ENCODE data around the gene APOLD1.
"Not testable (repeated sequence)": the region's sequence is repeated elsewhere in the genome, so short reads cannot be mapped to it uniquely, and the experiment has no call there.

The APOLD1 gene
- long read RNA-seq, full-length matches to known transcripts: 13 of 46 reads
- long read RNA-seq, partial matches to known transcripts: 6 of 46 reads
- long read RNA-seq, other reads (novel, unspliced or antisense): 27 of 46 reads

DNA sequence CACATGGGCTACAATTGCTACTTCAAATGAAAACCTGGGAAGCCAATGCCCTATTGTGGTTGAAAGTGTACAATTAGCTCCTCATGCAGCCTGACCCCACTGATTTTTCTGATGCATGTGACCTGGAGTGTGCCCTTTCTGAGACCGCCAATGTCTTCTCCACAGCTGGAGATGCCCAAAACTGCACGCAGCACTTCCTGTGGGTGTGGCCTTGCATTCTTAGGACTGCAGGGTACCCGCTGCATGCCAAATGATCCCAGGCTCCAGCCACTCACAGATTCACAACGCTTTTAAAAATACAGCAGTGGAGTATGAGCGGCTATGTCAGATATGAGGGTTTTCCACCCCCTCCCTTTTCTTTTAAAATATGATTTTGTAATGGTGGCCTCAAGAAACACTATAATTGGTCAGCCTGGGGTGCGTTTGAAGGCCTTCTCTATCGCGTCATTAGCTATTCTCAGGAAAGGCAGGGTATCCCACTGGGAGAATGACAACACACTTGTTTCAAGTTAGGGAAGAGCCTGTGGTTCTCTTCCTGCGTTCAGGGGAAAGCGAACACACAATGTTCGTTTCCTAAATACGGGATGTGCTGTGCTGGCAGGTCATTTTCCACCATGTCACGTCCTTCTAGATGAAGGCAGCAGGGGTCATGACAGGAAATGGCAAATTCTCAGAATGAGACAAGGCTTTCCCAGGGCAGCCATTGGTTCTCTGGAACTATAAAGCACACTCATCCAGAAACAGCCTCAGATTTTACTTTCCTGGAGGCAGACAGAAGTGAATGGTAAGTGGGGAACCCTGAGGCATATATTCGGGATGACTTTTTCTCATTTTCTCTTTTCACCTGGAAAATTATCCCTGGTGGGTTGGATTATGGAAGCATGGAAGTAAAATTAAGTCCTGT lies at the start of gene APOLD1:
TSS of gene APOLD1 (plus strand) at position 749 of the 904 bp plus-strand sequence. CDS start at position 782, 33 bp downstream.
- TF ChIP-seq GABPA (IDR thresholded peaks at IDR 0.05; ENCODE audit: low read depth): no peak
- no peak for TF ChIP-seq SPI1 (IDR thresholded peaks at IDR 0.05; ENCODE audit: borderline replicate concordance, low read depth)
- no peak for TF ChIP-seq CTCF (IDR thresholded peaks at IDR 0.05; ENCODE audit: insufficient read depth, low read length)
- TF ChIP-seq POLR2AphosphoS5 (IDR thresholded peaks at IDR 0.05; ENCODE audit: low read depth): no peak
- no peak for TF ChIP-seq REST (IDR thresholded peaks at IDR 0.05; ENCODE audit: insufficient replicate concordance, low read depth)
- Histone ChIP-seq H3K4me3 (replicated peaks; ENCODE audit: insufficient read depth, low read length) (peak within 1 kb of the TSS; percentile 55), H3K27ac (replicated peaks) (no peak within 1 kb of the TSS), H3K27me3 (ENCODE audit: insufficient read depth, poor library complexity, severe bottlenecking) (no peaks in the 10 kb centered on the region)
- DNase-seq (ENCODE audit: low read depth in 1 of 2, low spot score in 1 of 2): no peak

DNA sequence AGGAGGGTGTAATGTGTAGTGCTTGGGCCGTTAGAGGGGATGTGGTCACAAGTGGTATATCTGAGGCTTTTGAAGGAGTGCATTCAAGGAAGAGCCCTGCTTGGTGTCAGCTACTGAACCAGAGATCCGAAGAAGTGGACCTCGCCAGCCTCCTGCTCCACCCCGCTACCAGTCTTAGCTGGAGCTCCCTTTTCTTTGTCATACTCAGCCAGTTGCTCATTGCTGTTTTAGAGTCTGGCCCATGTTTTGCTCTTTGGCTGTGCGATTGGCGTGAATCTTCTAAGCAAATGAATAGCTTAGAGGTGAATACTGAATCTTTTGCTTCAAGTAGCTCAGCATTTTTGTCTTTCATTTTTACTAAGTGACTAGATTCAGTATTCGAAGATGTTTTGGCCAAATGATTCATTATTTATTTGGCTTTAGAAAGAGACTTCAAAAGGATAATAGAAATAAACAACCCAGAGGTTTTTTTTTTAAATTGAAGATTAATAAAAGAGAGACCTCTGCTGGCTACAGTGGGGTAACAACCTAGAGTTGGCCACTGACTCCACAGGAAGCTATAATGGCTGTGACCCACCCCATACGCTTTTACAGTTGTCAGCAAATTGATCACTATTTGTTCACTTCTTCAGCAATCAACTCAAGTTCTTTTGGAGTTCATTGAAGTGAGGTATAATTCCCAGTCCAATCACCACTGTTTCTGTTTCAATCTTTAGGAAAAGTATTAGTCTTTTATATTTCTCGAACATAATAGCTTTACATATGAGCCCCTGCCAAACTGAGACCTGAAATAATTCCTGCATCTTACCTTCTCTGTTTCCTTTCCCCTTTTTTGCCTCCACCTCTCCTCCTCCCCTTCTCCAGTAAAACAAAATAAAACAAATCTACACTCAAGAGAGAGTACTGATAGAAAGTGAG lies 48.4 kb upstream of the APOLD1 start:
- TF ChIP-seq POLR2AphosphoS5 (IDR thresholded peaks at IDR 0.05; ENCODE audit: low read depth) (no peak), CTCF (IDR thresholded peaks at IDR 0.05; ENCODE audit: insufficient read depth, low read length) (peak; percentile 25), SPI1 (IDR thresholded peaks at IDR 0.05; ENCODE audit: borderline replicate concordance, low read depth) (no peak)
- peak in 1 of 2 experiments; percentile 29 for DNase-seq (ENCODE audit: low read depth in 1 of 2, low spot score in 1 of 2)
- peak overlapping the region; percentile 40 for H3K27ac ChIP-seq (replicated peaks)
- no peak overlapping the region for H3K4me3 ChIP-seq (replicated peaks; ENCODE audit: insufficient read depth, low read length)
- H3K27me3 ChIP-seq (ENCODE audit: insufficient read depth, poor library complexity, severe bottlenecking): no peaks in the 10 kb centered on the region

DNA sequence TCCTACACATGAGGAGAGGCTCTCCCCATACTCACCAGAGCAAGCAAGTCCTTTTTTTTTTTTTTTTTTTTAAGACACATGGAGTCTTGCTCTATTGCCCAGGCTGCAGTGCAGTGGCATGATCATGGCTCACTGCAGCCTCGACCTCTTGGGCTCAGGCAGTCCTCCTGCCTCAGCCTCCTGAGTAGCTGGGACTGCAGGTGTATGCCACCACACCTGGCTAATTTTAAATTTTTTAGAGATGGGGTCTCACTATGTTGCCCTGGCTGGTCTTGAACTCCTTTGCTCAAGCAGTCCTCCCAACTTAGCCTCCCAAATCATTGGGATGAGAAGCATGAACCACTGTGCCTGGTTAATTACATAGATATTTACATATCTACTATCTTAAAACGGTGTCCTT lies 47.3 kb upstream of the APOLD1 start:
- not testable (repeated sequence) for DNase-seq (ENCODE audit: low read depth in 1 of 2, low spot score in 1 of 2); H3K4me3 ChIP-seq (replicated peaks; ENCODE audit: insufficient read depth, low read length); H3K27me3 ChIP-seq (ENCODE audit: insufficient read depth, poor library complexity, severe bottlenecking); H3K27ac ChIP-seq (replicated peaks)

DNA sequence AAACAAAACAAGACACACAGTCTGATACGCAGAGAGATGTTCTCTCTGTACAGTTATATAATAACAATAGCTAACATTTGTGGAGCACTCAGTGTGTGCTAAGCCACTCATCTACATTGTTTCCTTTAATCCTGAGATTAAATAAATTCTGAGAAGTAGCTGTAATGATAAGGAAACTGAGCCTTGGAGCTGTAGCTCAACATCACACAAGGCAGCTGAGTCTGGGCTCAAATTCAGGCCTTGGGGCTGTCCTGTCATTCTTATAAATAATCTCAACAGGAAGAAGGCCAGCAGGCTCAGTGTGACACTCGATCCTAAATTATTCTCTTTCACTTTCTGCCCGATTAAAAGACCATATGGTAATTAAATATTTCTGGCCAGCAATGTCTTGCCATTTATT lies 43.8 kb upstream of the APOLD1 start:
- Histone ChIP-seq H3K27ac (replicated peaks) (no peak overlapping the region), H3K27me3 (ENCODE audit: insufficient read depth, poor library complexity, severe bottlenecking) (no peaks in the 10 kb centered on the region), H3K4me3 (replicated peaks; ENCODE audit: insufficient read depth, low read length) (no peak overlapping the region)
- DNase-seq (ENCODE audit: low read depth in 1 of 2, low spot score in 1 of 2): no peak
- TF ChIP-seq GABPA (IDR thresholded peaks at IDR 0.05; ENCODE audit: low read depth) (no peak), POLR2AphosphoS5 (IDR thresholded peaks at IDR 0.05; ENCODE audit: low read depth) (no peak), CTCF (IDR thresholded peaks at IDR 0.05; ENCODE audit: insufficient read depth, low read length) (no peak)

All from HL-60 (cell line).